SK-N-SH treated with all-trans-retinoic acid at 6 μM for 48 hours (cell line): ENCODE results near the gene CLSTN2.

Experiments
- ATAC-seq: fragments of 200-7000 bp; cut with Tn5 transposase; 3 replicates; pipeline ENCODE4 v1.9.1; 2020; ENCODE audit warnings: mild to moderate bottlenecking, moderate library complexity
- BACH2 ChIP-seq: fragments of 250-450 bp; sonication (Bioruptor Pico); IDR thresholded peaks from 2 replicates; pipeline ENCODE4 v1.9.0; 2021; ENCODE audit warnings: mild to moderate bottlenecking, borderline replicate concordance
- CREB5 ChIP-seq: fragments of 250-450 bp; sonication (Bioruptor Pico); IDR thresholded peaks from 2 replicates; pipeline ENCODE4 v1.5.1; 2020; ENCODE audit warnings: low read depth, mild to moderate bottlenecking, moderate library complexity
- CSDC2 ChIP-seq: fragments of 250-450 bp; sonication (Bioruptor Pico); IDR thresholded peaks from 2 replicates; pipeline ENCODE4 v1.5.0; 2020; ENCODE audit warnings: mild to moderate bottlenecking, moderate library complexity
- CSRNP3 ChIP-seq: fragments of 250-450 bp; sonication (Bioruptor Pico); IDR thresholded peaks from 2 replicates; pipeline ENCODE4 v1.5.1; 2021; ENCODE audit warnings: mild to moderate bottlenecking, moderate library complexity
- ESRRG ChIP-seq: fragments of 250-450 bp; sonication (Bioruptor Pico); IDR thresholded peaks from 2 replicates; pipeline ENCODE4 v1.6.1; 2021; ENCODE audit warnings: mild to moderate bottlenecking
- GLIS3 ChIP-seq: fragments of 250-450 bp; sonication (Bioruptor Pico); IDR thresholded peaks from 2 replicates; pipeline ENCODE4 v1.5.0; 2020; ENCODE audit warnings: mild to moderate bottlenecking, moderate library complexity
- ISL1 ChIP-seq: fragments of 250-450 bp; sonication (Bioruptor Pico); IDR thresholded peaks from 2 replicates; pipeline ENCODE4 v2.1.2; 2022; ENCODE audit warnings: mild to moderate bottlenecking, moderate library complexity
- OSR1 ChIP-seq: fragments of 250-450 bp; sonication (Bioruptor Pico); IDR thresholded peaks from 2 replicates; pipeline ENCODE4 v1.8.0; 2022; ENCODE audit warnings: moderate library complexity, mild to moderate bottlenecking, inconsistent platforms
- POU6F1 ChIP-seq: fragments of 250-450 bp; sonication (Bioruptor Pico); IDR thresholded peaks from 2 replicates; pipeline ENCODE4 v1.8.0; 2021; ENCODE audit warnings: low read depth, mild to moderate bottlenecking, moderate library complexity, borderline replicate concordance
- TCF4 ChIP-seq: fragments of 250-450 bp; sonication (Bioruptor Pico); IDR thresholded peaks from 2 replicates; pipeline ENCODE4 v1.8.0; 2021; ENCODE audit warnings: mild to moderate bottlenecking, moderate library complexity, borderline replicate concordance
- TOX ChIP-seq: fragments of 250-450 bp; sonication (Bioruptor Pico); IDR thresholded peaks from 2 replicates; pipeline ENCODE4 v1.8.0; 2021; ENCODE audit warnings: mild to moderate bottlenecking, moderate library complexity, borderline replicate concordance
- TSHZ2 ChIP-seq: fragments of 250-450 bp; sonication (Bioruptor Pico); IDR thresholded peaks from 2 replicates; pipeline ENCODE4 v1.5.0; 2020; ENCODE audit warnings: mild to moderate bottlenecking, moderate library complexity
- ZC3H10 ChIP-seq: fragments of 250-450 bp; sonication (Bioruptor Pico); IDR thresholded peaks from 2 replicates; pipeline ENCODE4 v1.5.1; 2021; ENCODE audit warnings: mild to moderate bottlenecking, moderate library complexity
- ZFP3 ChIP-seq: fragments of 250-450 bp; sonication (Bioruptor Pico); IDR thresholded peaks from 2 replicates; pipeline ENCODE4 v1.5.0; 2020; ENCODE audit warnings: mild to moderate bottlenecking, moderate library complexity
- ZFP30 ChIP-seq: fragments of 450-650 bp; formaldehyde crosslinking; IDR thresholded peaks from 2 replicates; pipeline ENCODE4 v1.5.0; 2022; ENCODE audit warnings: mild to moderate bottlenecking, moderate library complexity
- ZNF565 ChIP-seq: fragments of 450-650 bp; formaldehyde crosslinking; conservative IDR thresholded peaks from 2 replicates; pipeline ENCODE4 v1.5.0; 2020; ENCODE audit warnings: low read depth, mild to moderate bottlenecking, moderate library complexity
- ZNF70 ChIP-seq: fragments of 450-650 bp; formaldehyde crosslinking; IDR thresholded peaks from 2 replicates; pipeline ENCODE4 v1.5.0; 2020; ENCODE audit warnings: mild to moderate bottlenecking, moderate library complexity
- ZNF8 ChIP-seq: fragments of 450-650 bp; formaldehyde crosslinking; IDR thresholded peaks from 2 replicates; pipeline ENCODE4 v1.5.0; 2020; ENCODE audit warnings: mild to moderate bottlenecking, moderate library complexity

Gene CLSTN2

GRCh38 chr3:140601881-140602280, 666.9 kb downstream of the CLSTN2 start (continued):
- TF ChIP-seq CREB5 (CRISPR knock-in tag) = no peak
- no peak for TF ChIP-seq ZC3H10
- TF ChIP-seq CSRNP3 (CRISPR knock-in tag) = no peak
- no peak for TF ChIP-seq ZNF70
- no peak for TF ChIP-seq TCF4 (CRISPR knock-in tag)
- no peak for TF ChIP-seq ZNF8 (CRISPR knock-in tag)
- no peak for TF ChIP-seq CSDC2 (CRISPR knock-in tag)
- TF ChIP-seq, all 23 proteins: peak for 0

- no peak for ATAC-seq
These were observed 667.8 kb downstream of the CLSTN2 start for GRCh38 chr3:140602781-140603180.

GRCh38 chr3:140603766-140604165, 668.8 kb downstream of the CLSTN2 start:
- TF ChIP-seq OSR1 (CRISPR knock-in tag) = no peak
- no peak for TF ChIP-seq TCF4 (CRISPR knock-in tag)
- no peak for ATAC-seq

More at GRCh38 chr3:140602781-140603180, 667.8 kb downstream of the CLSTN2 start:
- TF ChIP-seq TSHZ2 (CRISPR knock-in tag) (no peak), TOX (CRISPR knock-in tag) (no peak), ZFP30 (CRISPR knock-in tag) (no peak), BACH2 (CRISPR knock-in tag) (no peak), CREB5 (CRISPR knock-in tag) (no peak), ZFP3 (CRISPR knock-in tag) (no peak)

GRCh38 chr3:140610544-140610943, 675.6 kb downstream of the CLSTN2 start:
- no peak for ATAC-seq
- TF ChIP-seq TOX (CRISPR knock-in tag) (no peak), POU6F1 (CRISPR knock-in tag) (no peak), TCF4 (CRISPR knock-in tag) (no peak), ISL1 (CRISPR knock-in tag) (no peak), BACH2 (CRISPR knock-in tag) (no peak)

- no peak for ATAC-seq
- TF ChIP-seq GLIS3 (CRISPR knock-in tag) (no peak), ISL1 (CRISPR knock-in tag) (no peak), ZNF565 (CRISPR knock-in tag) (no peak), TSHZ2 (CRISPR knock-in tag) (no peak), ZNF70 (no peak), CSDC2 (CRISPR knock-in tag) (no peak), CSRNP3 (CRISPR knock-in tag) (no peak), BACH2 (CRISPR knock-in tag) (no peak), ESRRG (CRISPR knock-in tag) (no peak), ZFP3 (CRISPR knock-in tag) (no peak), ZC3H10 (no peak), OSR1 (CRISPR knock-in tag) (no peak), TOX (CRISPR knock-in tag) (no peak), CREB5 (CRISPR knock-in tag) (no peak)
These were observed 679.0 kb downstream of the CLSTN2 start for GRCh38 chr3:140614001-140614400.
